Heart left ventricle (tissue), 13 donors: ENCODE data around the gene WDR82.

Source experiments
- CTCF ChIP-seq, 12 donors: fragments of 200-600 bp; sonication (generic) in 4 of 12; IDR thresholded peaks; one replicate each; pipeline versions ENCODE4 v1.5.0 to v1.8.0; 2018 to 2022; ENCODE audit warnings: antibody characterized with exemption in 12 of 12, mild to moderate bottlenecking in 5 of 12
- POLR2A ChIP-seq, 2 donors: fragments of 450-650 bp; IDR thresholded peaks; one replicate each; pipeline ENCODE4 v1.6.1; 2017; ENCODE audit warnings: antibody characterized with exemption in 2 of 2, mild to moderate bottlenecking in 2 of 2, moderate library complexity in 2 of 2
- donor health status: ischemic (EF 13 %, LVEDD 7.1; RV severe dilation, severe dysfunction).
- donor health status: DM: no; HTN: yes; CAD: no.
- donor health status: DM: no; HTN: no; CAD: no.
- donor health status: ischemic (EF 25% LVEDD 6.9; RV normal size, moderate dysfunction).
- donor health status: ischemic (EF 25% LVEDD 5.7; RV mildly dilated, moderate dysfunction).
- donor health status: ischemic (EF 35%, LVEDD 5.7; RV mildly dilated, moderate dysfunction).
- donor health status: nonischemic (EF 11% LVEDD 7.7; RV severe dilation, severe dysfunction).
- donor health status: DM: yes; HTN: yes; CAD: no.
- donor health status: PGD.
- donor health status: ischemic (EF 29% LVEDD 5.4; RV normal size, mild dysfunction).
- donor health status: nonischemic (EF 23%, LVEDD 6.1; RV moderate dilation, normal function).

DNA sequence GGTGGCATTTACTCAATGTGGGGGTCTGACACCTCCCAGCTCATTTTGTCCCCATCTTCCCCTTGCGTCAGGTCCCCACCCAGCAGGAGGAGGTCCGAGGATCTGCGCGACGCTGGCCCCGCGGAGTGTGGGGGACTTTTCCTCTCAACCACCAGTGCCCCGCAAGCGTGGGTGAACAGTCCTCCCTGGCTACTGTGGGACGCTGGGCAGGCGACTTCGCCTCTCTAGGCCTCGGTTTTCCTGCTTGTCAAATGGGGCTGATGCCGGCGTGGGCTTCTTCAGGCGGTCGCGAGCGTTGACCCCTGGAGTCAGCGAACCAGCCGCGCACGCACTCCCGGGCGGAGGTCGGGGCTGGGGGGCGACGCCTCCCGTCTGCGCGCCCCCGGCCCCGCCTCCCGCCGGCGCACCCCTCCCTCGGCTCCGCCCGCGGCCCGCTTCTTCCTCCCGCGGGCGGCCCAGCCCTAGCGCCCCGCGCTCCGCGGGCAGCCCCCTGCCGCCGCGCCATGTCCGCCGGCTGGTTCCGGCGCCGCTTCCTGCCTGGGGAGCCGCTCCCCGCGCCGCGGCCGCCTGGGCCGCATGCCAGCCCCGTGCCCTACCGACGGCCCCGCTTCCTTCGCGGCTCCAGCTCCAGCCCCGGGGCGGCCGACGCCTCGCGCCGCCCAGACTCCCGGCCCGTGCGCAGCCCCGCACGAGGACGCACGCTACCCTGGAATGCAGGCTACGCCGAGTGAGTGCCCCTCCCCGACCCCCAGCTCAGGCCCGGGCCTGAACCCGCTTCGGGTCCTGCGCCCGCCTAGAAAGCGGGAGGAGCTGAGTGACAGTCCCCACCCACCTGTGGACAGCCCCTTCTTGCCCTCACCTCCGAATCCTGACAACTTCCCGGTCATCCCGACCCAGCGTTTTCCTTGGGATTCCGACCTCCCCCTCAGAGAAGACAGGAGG, 32.9 kb downstream of the WDR82 start, which contains the start of gene PPM1M:
- TF ChIP-seq CTCF (IDR thresholded peaks at IDR 0.05) (no peak), POLR2A (IDR thresholded peaks at IDR 0.05) (peak in 1 of 2 donors; percentile 37)
